Subcutaneous adipose tissue (tissue), 4 donors: ENCODE measurements around the gene ATP13A2. TPM values are rescaled to one million over a fixed set of nuclear protein-coding genes. Genes with fewer than 3 reads are reported as not detected.

ENCODE experiments used
- total RNA-seq, 4 donors: library from RNA; depleted of rRNA; stranded (reverse); fragments of >200 nt; gene quantifications; one replicate each; pipeline ENCODE4 v1.1.0, GENCODE V29; 2016
- TF ChIP-seq, protein P1 (sequence below): fragments of 450-650 bp; IDR thresholded peaks from one replicate; pipeline ENCODE4 v1.5.1; 2016; ENCODE audit warnings: low read depth, mild to moderate bottlenecking, control low read depth, antibody characterized with exemption, moderate library complexity

The ATP13A2 gene
- total RNA-seq: 10 to 100 TPM; 14.8 to 33.0 (median 22.5) TPM

- TF ChIP-seq, protein P1, sequence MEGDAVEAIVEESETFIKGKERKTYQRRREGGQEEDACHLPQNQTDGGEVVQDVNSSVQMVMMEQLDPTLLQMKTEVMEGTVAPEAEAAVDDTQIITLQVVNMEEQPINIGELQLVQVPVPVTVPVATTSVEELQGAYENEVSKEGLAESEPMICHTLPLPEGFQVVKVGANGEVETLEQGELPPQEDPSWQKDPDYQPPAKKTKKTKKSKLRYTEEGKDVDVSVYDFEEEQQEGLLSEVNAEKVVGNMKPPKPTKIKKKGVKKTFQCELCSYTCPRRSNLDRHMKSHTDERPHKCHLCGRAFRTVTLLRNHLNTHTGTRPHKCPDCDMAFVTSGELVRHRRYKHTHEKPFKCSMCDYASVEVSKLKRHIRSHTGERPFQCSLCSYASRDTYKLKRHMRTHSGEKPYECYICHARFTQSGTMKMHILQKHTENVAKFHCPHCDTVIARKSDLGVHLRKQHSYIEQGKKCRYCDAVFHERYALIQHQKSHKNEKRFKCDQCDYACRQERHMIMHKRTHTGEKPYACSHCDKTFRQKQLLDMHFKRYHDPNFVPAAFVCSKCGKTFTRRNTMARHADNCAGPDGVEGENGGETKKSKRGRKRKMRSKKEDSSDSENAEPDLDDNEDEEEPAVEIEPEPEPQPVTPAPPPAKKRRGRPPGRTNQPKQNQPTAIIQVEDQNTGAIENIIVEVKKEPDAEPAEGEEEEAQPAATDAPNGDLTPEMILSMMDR: no peak
Measured at GRCh38 chr1:17011439-17012307, at the start of gene ATP13A2. Gene ATP13A2, minus strand, starts transcription at chr1:17011928. Its CDS starts 190 bp downstream, at chr1:17011738.

DNA sequence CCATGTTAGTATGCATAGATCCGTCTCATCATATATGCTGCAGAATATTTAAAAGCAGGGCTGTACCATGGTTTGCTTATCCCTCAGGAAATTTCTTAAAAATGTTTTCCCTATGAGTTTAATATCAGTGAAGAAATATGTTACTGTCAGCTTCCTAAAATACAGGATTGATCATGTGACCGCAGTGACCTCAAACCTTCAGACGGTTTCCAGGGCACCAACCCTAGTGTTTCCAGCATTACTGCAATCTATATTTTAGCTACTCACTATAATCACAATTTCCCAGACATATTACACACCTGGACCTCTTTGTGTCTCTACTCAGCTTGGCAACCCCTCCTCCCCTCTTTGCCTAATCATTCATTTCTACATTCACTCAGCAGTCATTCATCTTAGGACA lies 49.8 kb upstream of the ATP13A2 start:
- TF ChIP-seq, protein P1: no peak

- TF ChIP-seq, protein P1: no peak
Measured at GRCh38 chr1:17060306-17060749, 48.6 kb upstream of the ATP13A2 start.

- TF ChIP-seq, protein P1: no peak
Measured at GRCh38 chr1:17059391-17060305, 47.9 kb upstream of the ATP13A2 start.

DNA sequence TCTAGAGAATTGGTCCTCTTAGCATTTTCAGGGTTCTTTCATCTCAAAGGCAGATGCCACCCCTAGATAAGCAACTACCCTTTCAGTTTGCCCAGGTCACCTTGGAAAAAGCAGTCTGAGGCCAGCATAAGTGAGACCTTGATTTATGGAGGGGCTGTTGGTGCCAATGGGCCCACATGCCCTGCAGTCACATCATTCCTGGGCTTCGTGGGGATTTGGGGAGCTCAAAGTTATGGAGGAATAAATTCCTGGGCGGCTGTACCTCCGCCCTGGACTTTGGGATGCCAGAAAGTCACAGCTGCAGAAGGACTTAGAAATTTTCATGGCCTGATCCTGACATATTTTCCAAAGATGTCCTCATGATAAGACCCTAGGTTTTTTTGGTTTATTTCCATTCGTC lies 44.8 kb upstream of the ATP13A2 start:
- TF ChIP-seq, protein P1: no peak

DNA sequence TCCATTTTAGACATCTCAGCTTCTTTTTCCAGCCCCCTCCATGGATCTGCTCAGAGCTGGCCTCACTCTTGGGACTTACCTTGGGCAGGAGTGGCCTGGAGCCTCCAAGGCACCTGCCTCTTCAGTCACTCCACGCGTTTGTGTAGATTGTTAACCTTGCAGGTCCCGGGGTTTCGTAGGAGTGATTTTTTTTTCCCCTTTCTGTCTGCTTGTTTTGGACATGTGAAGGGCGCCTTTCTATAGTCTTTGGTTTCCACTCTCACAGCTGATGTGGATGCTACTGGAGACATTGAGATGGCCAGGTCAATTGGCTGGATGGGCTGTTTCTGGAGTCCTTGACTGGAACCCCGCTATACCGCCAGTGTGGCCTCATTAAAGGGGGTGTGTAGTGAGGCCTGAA lies 44.1 kb upstream of the ATP13A2 start:
- TF ChIP-seq, protein P1: no peak
